Psoas muscle (tissue), 8 donors: Measurements from ENCODE around the gene OLA1. TPM values are rescaled to one million over a fixed set of nuclear protein-coding genes. Genes with fewer than 3 reads are reported as not detected.

ENCODE experiments used
- ATAC-seq, 4 donors: fragments of 200-7000 bp; cut with Tn5 transposase; one replicate each; pipeline ENCODE4 v1.9.1; 2020; ENCODE audit warnings: moderate library complexity in 3 of 4, mild to moderate bottlenecking in 2 of 4
- DNase-seq, 2 donors: peaks; one replicate each; pipeline ENCODE4 v3.0.0-alpha.2; 2020
- H3K27ac ChIP-seq: fragments of 200-600 bp; one replicate; pipeline ENCODE4 v1.8.0; 2022
- H3K27me3 ChIP-seq, 3 donors: fragments of 200-600 bp in 1 of 3; one replicate each; pipeline versions ENCODE4 v1.6.1 to v1.8.0; 2013 to 2022; ENCODE audit warnings: low read length in 2 of 3, mild to moderate bottlenecking in 2 of 3, moderate library complexity in 1 of 3; ENCODE audit not compliant: insufficient read depth in 3 of 3
- H3K36me3 ChIP-seq, 2 donors: fragments of 200-600 bp in 1 of 2; one replicate each; pipeline versions ENCODE4 v1.6.1 to v1.8.0; 2013 to 2022; ENCODE audit warnings: low read depth in 1 of 2, mild to moderate bottlenecking in 1 of 2, moderate library complexity in 1 of 2; ENCODE audit not compliant: insufficient read depth in 1 of 2
- H3K4me1 ChIP-seq: fragments of 200-600 bp; one replicate; pipeline ENCODE4 v1.8.0; 2022
- H3K4me3 ChIP-seq: fragments of 200-600 bp; one replicate; pipeline ENCODE4 v1.8.0; 2022; ENCODE audit warnings: mild to moderate bottlenecking
- H3K9me3 ChIP-seq: fragments of 200-600 bp; one replicate; pipeline ENCODE4 v1.8.0; 2022
- CTCF ChIP-seq: fragments of 200-600 bp; IDR thresholded peaks from one replicate; pipeline ENCODE4 v1.8.0; 2022; ENCODE audit warnings: antibody characterized with exemption
- WGBS, 3 donors: extraction: QIAGEN DNeasy Blood & Tissue Kit; methylation state at CpG; one replicate each; pipeline versions ENCODE4 v1.1.6 to v1.1.7; 2013; 5-methylcytosine and 5-hydroxymethylcytosine counted together
- intact Hi-C, 2 donors: fragments of 100-400 bp; cut with DNase I; formaldehyde crosslinking; loops; one replicate each; pipeline versions ENCODE4 v1.11.0 to v1.14.2; 2022
- polyA plus RNA-seq, 3 donors: library from polyadenylated mRNA; stranded (reverse); fragments of 200-250 nt; gene quantifications; one replicate each; pipeline ENCODE4 v1.2.3, GENCODE V29; 2013
- total RNA-seq, 4 donors: library from RNA; stranded (reverse); fragmentation: NEBNext Ultra II Directional in 2 of 4; extraction: Animal tissue kit (Norgen Biotek cat#: 25700) in 2 of 4; gene quantifications; one replicate each; pipeline versions ENCODE4 v1.2.1 to v1.2.4, GENCODE V29; 2021 to 2023
- donor health status: healthy with polysubstance abuse.
- donor health status: DM: no; HTN: no; CAD: no; lungs with moderate emphysema.
- donor health status: Bipolar disorder and iron deficiency.
- donor health status: healthy.
- donor health status: DM: yes; HTN: yes; CAD: no.
- donor health status: DM: no; HTN: no; CAD: no.
- donor health status: DM: no; HTN: no; CAD: no.
- donor health status: DM: yes; HTN: yes; CAD: no.

The OLA1 gene
- total and polyA plus RNA-seq, 7 donors, result 86.8 to 125 (median 112) TPM

GRCh38 chr2:174171686-174172445 lies 76.5 kb downstream of the OLA1 start:
- no peak overlapping the region for H3K4me3 ChIP-seq
- no peaks in the 10 kb centered on the region for H3K36me3 ChIP-seq
- H3K27ac ChIP-seq, result no peak overlapping the region
- DNase-seq, result no peak
- H3K4me1 ChIP-seq, result peaks cover under 1% of the 10 kb centered on the region
- H3K27me3 ChIP-seq, result no peaks in the 10 kb centered on the region
- intact Hi-C loops, result no loop called here
- no peak for TF ChIP-seq CTCF
- 96 to 98% (median 97%) methylated on average over 23 of the region's 23 CpGs for WGBS, 3 donors
- H3K9me3 ChIP-seq, result peaks cover 23% of the 10 kb centered on the region
- ATAC-seq, result no peak

GRCh38 chr2:174169372-174169771 lies 79.0 kb downstream of the OLA1 start:
- H3K9me3 ChIP-seq, result peaks cover 23% of the 10 kb centered on the region

GRCh38 chr2:174166261-174166660 lies 82.1 kb downstream of the OLA1 start:
- no peaks in the 10 kb centered on the region for H3K27me3 ChIP-seq
- no peak for ATAC-seq
- WGBS, 3 donors, result 31 to 57% (median 34%) methylated on average over 2 of the region's 2 CpGs
- H3K4me1 ChIP-seq, result peaks cover 6% of the 10 kb centered on the region
- intact Hi-C loops, result no loop called here
- no peak for TF ChIP-seq CTCF
- peaks cover 16% of the 10 kb centered on the region for H3K9me3 ChIP-seq
- no peak overlapping the region for H3K27ac ChIP-seq
- H3K36me3 ChIP-seq, result no peaks in the 10 kb centered on the region
- no peak for DNase-seq
- H3K4me3 ChIP-seq, result no peak overlapping the region

More at GRCh38 chr2:174169372-174169771, 79.0 kb downstream of the OLA1 start:
- H3K36me3 ChIP-seq, result no peaks in the 10 kb centered on the region
- no peak for TF ChIP-seq CTCF
- intact Hi-C loops, result no loop called here
- 97 to 100% (median 98%) methylated on average over 3 of the region's 3 CpGs for WGBS, 3 donors
- H3K27ac ChIP-seq, result no peak overlapping the region
- peaks cover 6% of the 10 kb centered on the region for H3K4me1 ChIP-seq
- no peaks in the 10 kb centered on the region for H3K27me3 ChIP-seq
- no peak for ATAC-seq
- no peak for DNase-seq
- no peak overlapping the region for H3K4me3 ChIP-seq

GRCh38 chr2:174161490-174161889 lies 86.8 kb downstream of the OLA1 start:
- no peak overlapping the region for H3K27ac ChIP-seq
- no peak for ATAC-seq
- no peaks in the 10 kb centered on the region for H3K27me3 ChIP-seq
- H3K4me1 ChIP-seq, result peaks cover 4% of the 10 kb centered on the region
- H3K36me3 ChIP-seq, result no peaks in the 10 kb centered on the region
- no peak overlapping the region for H3K4me3 ChIP-seq
- DNase-seq, result no peak
- H3K9me3 ChIP-seq, result no peaks in the 10 kb centered on the region
- 84 to 87% (median 85%) methylated on average over 3 of the region's 3 CpGs for WGBS, 3 donors
- TF ChIP-seq CTCF, result no peak
- intact Hi-C loops, result no loop called here
